NCI-H1105 treated with DMSO at 0.1 percent for 48 hours (cell line): ENCODE data around the gene ISCU.
"Not testable (repeated sequence)": the region's sequence is repeated elsewhere in the genome, so short reads cannot be mapped to it uniquely, and the experiment has no call there.

Experiments
- DNase-seq: peaks from one replicate; lab custom pipeline; 2025; lab: John Stamatoyannopoulos, UW

The ISCU gene

GRCh38 chr12:108543652-108544051 lies 18.7 kb upstream of the ISCU start:
- DNase-seq, result no peak

DNA sequence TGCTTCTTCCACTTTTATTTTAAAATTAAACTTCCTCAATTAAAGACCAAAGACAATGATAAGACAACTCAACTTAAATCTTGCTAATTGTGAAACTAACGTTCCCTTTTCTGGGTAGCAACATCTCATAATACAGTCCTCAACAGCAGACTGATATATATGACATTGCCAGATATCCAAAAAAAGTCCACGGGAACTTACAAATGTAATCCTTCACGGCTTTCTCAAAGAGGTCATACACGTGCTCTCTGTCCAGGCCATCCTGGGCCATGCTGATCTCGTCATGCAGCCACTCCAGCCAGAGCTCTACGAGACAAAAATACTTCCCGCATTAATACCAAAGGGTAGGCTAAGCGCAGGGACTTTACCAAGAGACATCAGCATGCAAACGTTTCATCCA lies 14.7 kb upstream of the ISCU start:
- DNase-seq, result no peak

DNA sequence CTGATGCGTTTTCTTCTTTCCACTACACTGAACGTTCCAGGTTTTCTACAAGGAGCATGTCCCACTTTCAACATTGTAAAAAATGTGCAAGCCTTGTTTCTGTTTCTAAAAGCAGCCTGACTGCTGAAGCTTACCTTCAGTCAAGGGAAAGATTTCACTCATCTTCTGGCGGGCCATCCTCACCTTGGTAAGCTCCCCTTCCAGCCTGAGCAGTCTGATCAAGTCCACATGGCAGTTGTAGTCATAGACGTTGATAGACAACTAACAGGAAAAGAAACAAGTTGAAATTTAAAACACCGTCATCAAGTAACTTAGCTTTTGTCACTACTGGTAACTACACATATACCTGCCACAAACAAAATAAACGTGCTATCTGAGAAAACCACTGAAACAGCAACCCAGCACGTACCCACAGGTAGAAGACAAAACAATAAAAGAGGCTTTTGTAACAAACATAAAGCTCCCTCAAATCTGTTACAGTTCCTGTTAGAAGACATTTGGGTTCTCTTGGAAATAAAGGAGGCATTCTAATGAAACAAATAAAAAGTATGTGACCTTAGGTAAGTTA lies 13.4 kb upstream of the ISCU start:
- DNase-seq, result no peak

DNA sequence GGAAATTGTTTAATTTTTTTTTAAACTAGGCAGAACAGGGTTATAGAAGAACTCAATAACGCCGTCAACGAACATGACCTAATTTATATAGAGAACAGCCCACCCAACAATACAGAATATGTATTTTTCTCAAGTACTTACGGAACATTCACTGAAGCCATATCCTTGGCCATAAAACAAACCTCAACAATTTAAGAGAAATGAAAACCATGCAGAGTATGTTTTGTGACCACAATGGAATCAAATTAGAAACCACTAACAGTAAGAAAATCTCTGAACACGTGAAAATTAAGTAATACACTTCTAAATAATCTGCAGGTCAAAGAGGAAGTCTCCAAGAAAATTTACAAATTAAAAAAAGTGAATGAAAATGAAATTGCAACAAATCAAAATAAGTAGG lies 10.9 kb upstream of the ISCU start:
- DNase-seq, result no peak

GRCh38 chr12:108553799-108554198 lies 8.6 kb upstream of the ISCU start:
- DNase-seq, result no peak

DNA sequence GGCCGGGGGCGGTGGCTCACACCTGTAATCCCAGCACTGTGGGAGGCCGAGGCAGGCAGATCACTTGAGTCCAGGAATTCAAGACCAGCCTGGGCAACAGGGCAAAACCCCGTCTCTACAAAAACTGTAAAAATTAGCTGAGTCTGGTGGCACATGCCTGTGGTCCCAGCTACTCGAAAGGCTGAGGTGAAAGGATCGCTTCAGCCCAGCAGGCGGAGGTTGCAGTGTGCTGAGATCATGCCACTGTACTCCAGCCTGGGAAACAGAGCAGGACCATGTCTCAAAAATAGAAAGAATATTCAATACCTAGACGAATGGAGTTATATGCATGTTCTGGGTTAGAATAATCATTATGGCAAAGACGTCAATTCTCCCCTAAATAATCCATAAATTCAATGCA lies 7.0 kb upstream of the ISCU start:
- not testable (repeated sequence) for DNase-seq

DNA sequence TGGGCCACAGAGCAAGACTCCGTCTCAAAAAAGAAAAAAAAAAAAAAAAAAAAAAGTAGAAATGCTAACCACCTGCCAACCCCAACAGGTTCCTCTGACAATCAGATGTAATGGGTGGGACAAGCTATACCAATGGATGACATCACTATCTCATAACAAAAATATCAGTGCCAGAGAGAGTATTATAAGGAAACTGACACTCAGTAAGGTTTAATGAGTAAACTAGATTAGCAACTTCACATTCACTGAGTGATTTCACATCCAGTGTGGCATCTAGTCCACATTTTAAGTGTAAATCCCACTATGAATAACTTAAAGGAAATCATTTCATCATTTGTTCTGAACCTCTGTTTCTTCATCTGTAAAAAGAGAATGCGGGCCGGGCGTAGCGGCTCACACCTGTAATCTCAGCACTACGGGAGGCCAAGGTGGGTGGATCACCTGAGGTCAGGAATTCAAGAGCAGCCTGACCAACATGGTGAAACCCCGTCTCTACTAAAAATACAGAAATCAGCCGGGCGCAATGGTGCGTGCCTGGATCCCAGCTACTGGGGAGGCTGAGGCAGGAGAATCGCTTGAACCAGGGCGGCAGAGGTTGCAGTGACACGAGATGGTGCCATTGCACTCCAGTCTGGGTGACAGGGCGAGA lies 3.3 kb upstream of the ISCU start:
- DNase-seq, result no peak

DNA sequence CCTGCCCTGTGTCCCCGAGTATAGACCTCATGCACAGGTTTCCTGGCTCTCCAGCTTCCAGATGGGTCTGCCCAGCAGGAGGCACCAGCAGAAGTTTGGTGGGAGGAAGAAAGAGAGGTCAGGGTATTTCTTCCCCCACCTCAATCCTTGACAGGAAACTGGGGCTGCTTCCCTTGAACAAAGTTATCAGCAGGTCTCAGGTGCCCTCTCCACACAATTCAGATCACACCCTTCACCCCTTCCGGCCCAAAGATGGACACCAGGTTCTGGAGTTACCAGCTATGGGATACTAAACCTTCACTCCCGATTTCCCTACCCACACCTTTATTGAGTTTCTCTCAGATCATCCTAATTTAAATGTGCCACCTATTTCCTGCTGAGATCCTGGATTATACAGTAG lies 2.6 kb upstream of the ISCU start:
- DNase-seq, result no peak

DNA sequence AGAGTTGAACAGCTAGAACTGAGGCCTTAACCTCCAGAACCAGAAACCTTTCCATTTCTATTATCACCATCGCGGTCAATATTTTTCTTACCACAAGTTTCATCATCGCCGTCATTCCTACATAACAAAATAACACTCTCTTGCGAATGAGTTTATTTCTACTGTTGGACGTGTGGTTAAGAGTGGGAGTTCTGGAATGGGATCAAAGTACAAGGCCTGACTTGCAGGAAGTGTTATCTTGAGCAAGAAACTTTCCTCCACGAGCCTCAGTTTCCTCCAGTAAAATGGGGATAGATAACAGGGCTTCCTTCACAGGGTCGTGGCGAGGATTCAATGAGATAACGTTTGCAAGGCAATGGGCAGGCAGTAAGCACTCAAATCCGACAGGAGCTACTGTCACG lies 2.1 kb upstream of the ISCU start:
- no peak for DNase-seq

- peak; percentile 95 for DNase-seq
These were observed 1.4 kb upstream of the ISCU start, which contains the start of gene SART3 for GRCh38 chr12:108560752-108561719. Gene SART3 (minus strand): TSS chr12:108561173. CDS start chr12:108561154, 19 bp downstream.

DNA sequence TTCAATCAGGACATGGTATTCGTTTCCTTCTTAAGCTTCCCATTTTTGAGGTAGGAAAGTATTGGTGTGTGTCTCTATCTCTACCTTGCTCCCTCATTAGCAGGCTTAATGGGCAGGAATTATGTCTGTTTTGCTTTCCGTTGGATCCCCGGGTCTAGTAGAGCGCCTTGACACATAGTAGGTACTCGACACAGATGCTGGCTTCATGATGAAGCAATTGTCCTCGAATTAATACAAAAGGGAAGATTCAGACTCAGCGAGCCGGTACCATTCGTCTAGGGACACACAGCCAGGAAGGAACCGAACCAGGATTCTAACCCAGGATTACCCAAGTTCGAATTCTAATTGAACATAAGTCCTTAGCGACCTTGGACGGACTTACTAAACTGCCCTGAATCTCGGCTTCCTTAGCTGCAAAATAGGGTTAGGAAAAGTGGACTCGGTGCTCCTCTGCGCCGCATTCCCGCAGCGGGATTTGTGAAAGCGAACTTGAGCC lies 496 bp upstream of the ISCU start:
- peak; percentile 56 for DNase-seq

GRCh38 chr12:108563136-108563803 lies 874 bp downstream of the ISCU start:
- peak; percentile 75 for DNase-seq

DNA sequence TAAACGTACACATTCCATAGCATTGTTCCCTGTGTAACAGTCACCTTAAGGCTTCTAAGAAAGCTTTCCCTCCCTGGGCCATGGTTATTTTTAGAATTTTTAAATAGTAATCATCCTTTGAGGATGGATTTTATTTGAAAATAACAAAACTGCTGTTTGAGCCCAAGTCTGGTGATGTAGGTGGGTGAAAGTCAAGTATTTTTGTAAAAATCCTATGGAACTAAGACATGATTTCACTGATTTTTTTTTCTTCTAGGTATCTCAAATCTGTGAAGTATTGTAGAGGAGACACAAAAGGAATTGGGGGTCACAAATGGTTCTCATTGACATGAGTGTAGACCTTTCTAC lies 1.4 kb downstream of the ISCU start:
- DNase-seq, result no peak

DNA sequence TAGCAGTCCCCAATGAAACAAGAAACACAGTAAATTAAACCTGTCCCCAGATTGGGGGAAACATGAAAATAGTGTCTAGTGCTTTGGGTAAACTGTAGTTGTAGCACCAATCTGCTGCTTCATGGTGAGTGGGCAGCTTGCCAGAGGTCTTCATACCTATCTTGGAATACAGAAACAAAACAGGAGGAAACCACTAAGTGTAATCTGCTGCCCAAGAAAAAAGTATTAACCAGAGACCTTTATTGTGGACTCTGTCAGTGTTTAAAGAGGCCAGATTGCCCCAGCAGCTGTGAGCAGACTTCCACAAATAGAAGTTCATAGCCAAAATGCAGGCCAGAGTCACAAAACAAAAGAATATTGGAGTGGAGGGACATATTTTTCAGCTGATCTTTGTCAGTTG lies 2.3 kb downstream of the ISCU start:
- no peak for DNase-seq

DNA sequence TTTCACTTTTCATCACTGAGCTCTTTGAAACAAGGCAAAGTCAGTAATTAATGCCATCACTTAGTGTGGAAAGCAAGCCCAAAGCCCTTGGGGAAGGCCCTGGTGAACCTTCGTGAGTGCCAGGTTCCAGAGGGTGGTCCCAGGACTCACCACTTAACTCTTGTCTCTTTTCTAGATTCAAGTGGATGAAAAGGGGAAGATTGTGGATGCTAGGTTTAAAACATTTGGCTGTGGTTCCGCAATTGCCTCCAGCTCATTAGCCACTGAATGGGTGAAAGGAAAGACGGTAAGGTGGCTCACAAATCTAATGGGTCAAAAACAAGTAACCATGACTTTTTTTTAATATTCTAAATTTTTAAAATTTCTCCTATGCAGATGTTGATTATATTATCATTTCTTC lies 2.8 kb downstream of the ISCU start:
- DNase-seq, result no peak

DNA sequence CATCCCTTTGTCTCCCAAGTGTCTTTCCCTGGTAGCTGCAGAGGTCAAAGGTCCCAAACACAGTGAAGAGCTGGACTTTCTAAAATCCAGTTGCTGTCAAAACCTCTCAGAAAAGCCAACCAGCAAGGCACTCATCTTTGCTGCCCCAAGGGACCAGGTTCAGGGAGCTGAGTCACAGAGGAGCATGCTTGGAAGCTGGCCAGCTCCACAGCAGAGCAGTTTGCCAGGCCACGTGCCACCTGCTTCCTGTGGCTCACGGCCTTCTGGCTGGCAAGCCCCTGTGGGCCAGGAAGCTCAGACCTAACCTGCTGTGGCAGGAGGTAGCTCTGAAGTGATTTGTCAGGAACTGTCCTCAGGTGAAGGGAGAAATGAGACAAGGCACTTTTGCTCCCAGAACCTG lies 3.6 kb downstream of the ISCU start:
- peak; percentile 80 for DNase-seq

DNA sequence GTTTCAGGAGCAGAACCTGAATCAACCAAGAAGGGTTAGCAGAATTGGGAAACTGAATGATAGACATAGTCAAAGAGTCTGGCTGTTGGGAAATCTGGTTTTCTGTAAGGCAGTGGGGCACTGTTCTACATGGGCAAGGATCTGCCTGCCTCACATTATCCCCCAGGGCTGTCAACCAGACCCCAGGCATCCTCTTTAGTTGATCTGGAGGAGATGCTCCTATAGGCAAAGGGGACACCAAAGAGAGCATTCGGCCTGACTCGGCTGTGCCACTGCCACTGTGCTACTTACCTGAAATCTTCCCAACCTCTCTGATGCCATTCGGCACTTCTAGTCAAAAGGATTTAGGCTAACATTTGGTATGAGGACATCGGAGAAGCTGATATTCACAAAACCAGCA lies 4.1 kb downstream of the ISCU start:
- DNase-seq, result no peak

GRCh38 chr12:108567406-108568337 lies 5.3 kb downstream of the ISCU start:
- no peak for DNase-seq

DNA sequence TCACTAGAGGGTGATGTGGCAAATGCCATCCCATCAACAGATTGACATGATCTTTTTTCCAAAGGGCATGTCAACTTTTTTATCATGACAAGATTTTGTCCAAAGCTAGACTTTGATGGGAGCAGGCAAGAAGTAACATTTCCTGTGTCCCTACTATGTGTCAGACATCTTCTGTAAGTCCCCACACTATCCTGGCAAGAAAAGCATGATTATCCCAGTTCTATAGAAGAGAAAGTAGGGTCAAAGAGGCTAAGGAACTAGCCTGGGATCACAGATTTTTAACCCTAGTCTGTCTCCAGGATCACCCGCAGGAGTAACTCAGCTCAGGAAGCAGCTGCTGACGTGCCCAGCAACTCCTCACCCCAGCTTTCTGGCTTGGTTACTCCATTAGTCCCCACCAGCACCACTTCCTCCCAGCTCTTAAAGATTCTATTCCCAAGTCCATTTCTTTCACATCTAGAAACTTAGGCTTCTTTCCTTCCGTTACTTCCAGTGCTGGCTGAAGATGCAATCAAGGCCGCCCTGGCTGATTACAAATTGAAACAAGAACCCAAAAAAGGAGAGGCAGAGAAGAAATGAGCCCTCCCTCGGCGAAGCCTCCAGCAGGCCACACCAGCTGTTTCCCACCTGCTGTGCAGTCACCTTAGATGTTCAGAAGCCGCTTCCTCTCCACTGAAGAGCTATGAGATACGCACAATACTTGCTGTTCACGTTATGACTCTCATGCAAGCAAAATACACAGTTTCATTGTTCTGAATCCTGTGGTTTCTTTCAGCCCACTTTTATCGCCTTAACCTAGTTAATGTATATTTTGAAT lies 6.2 kb downstream of the ISCU start:
- no peak for DNase-seq
